Adrenal gland (tissue), 12 donors: Measurements from ENCODE around the gene PPP2R5E. TPM values are rescaled to one million over a fixed set of nuclear protein-coding genes. Genes with fewer than 3 reads are reported as not detected.

Experiments
- DNase-seq, 7 donors: peaks; one replicate each; pipeline ENCODE4 v3.0.0-alpha.2; 2019 to 2020
- H3K27ac ChIP-seq, 5 donors: fragments of 200-600 bp; sonication (generic) in 4 of 5; 1 replicate in 3 of 5; 2 replicates in 2 of 5; pipeline versions ENCODE4 v1.5.1 to v1.8.0; 2016 to 2020; ENCODE audit warnings: mild to moderate bottlenecking in 1 of 5
- H3K27me3 ChIP-seq: fragments of 200-600 bp; 2 replicates; pipeline ENCODE4 v1.8.0; 2021
- H3K36me3 ChIP-seq, 2 donors: fragments of 200-600 bp; replicated peaks in 1 of 2; 1 replicate in 1 of 2; 2 replicates in 1 of 2; pipeline versions ENCODE4 v1.5.1 to v1.8.0; 2018 to 2022
- H3K4me1 ChIP-seq, 2 donors: fragments of 200-600 bp; replicated peaks in 1 of 2; 1 replicate in 1 of 2; 2 replicates in 1 of 2; pipeline versions ENCODE4 v1.5.1 to v1.8.0; 2018 to 2021
- H3K4me3 ChIP-seq, 4 donors: fragments of 200-600 bp; sonication (generic) in 3 of 4; one replicate each; pipeline ENCODE4 v1.5.1; 2016 to 2018
- H3K9me3 ChIP-seq, 3 donors: fragments of 200-600 bp; sonication (generic) in 1 of 3; replicated peaks in 1 of 3; 1 replicate in 2 of 3; 2 replicates in 1 of 3; pipeline versions ENCODE4 v1.5.1 to v1.8.0; 2016 to 2021
- POLR2A ChIP-seq, 2 donors: fragments of 450-650 bp; IDR thresholded peaks; one replicate each; pipeline ENCODE4 v1.6.1; 2017; ENCODE audit warnings: antibody characterized with exemption in 2 of 2, mild to moderate bottlenecking in 2 of 2, moderate library complexity in 1 of 2
- WGBS, 4 donors: extraction: QIAGEN DNeasy Blood & Tissue Kit in 2 of 4; methylation state at CpG; one replicate each; pipeline versions ENCODE4 v1.1.5 to v1.1.7; 2013 to 2017; 5-methylcytosine and 5-hydroxymethylcytosine counted together
- intact Hi-C, 2 donors: fragments of 100-400 bp; cut with DNase I; formaldehyde crosslinking; loops; one replicate each; pipeline versions ENCODE4 v1.14.1 to v1.15.0; 2022 to 2023
- polyA plus RNA-seq, 3 donors: library from polyadenylated mRNA; stranded (reverse); fragments of 200-250 nt in 2 of 3; fragments of 350-450 nt in 1 of 3; fragmentation: Illumina TruSeq in 1 of 3; extraction: RNeasy Lipid Tissue Mini Kit (QIAGEN cat#74804) in 1 of 3; gene quantifications; one replicate each; pipeline ENCODE4 v1.2.3, GENCODE V29; 2013 to 2014
- total RNA-seq, 9 donors: library from RNA; depleted of rRNA in 4 of 9; stranded (reverse); fragments of >200 nt in 4 of 9; fragments of 120-200 nt in 1 of 9; fragmentation: NEBNext Ultra II Directional in 1 of 9; extraction: Animal tissue kit (Norgen Biotek cat#: 25700) in 1 of 9; gene quantifications; one replicate each; pipeline versions ENCODE4 v1.1.0 to v1.2.4, GENCODE V29; 2013 to 2023
- TF ChIP-seq, protein P1 (sequence below), 6 experiments: fragments of 450-650 bp in 4 of 6; fragments of 200-600 bp in 2 of 6; sonication (generic) in 1 of 6; IDR thresholded peaks; 1 replicate in 5 of 6; 2 replicates in 1 of 6; pipeline versions ENCODE4 v1.5.1 to v1.8.0; 2016 to 2021; ENCODE audit warnings: antibody characterized with exemption in 6 of 6, mild to moderate bottlenecking in 2 of 6, moderate library complexity in 1 of 6
- donor health status: healthy with polysubstance abuse.
- donor health status: Bipolar disorder and iron deficiency.
- donor health status: DM: yes; HTN: yes; CAD: no.
- donor health status: DM: no; HTN: no; CAD: no.
- donor health status: DM: no; HTN: no; CAD: no.
- donor health status: DM: yes; HTN: yes; CAD: no.

Gene PPP2R5E
- total and polyA plus RNA-seq, 12 donors: 5.7 to 46.5 (median 23.9) TPM

DNA sequence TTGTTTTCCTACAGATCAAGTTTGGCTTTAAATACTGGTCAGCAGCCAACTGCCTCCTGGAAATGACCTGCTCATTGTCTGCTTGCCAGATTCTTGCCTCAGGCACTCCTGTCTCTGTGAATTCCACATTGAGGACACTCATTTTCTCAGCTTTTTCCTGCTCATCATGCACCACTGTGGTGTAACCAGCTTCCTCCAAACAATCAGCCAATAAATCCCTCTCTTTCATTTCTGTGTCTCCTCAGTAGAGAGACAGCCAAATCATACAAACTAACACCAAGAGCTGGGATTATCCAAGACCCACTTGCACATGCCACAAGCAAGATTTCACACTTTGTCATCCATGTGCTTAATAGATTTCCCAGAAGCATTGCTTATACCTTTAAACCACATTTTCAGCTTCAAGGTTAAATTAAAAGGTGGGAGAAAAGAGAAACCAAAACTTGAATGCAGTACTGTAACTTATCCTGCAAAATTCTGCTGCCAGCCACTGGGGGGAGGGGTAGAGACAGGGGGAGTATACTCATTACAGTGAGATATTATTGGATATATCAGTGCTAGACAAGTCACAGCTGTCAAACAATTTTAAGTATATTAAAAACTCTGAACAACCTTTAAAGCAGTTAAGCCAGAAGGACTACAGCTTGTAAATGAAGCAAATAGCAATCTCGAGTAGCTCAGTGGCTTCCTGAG is 105.0 kb downstream of the PPP2R5E start:
- peak overlapping the region in 1 of 4 donors; percentile 45 for H3K4me3 ChIP-seq
- DNase-seq: peak; percentile 66 to 95 (median 88)
- H3K9me3 ChIP-seq: no peaks in the 10 kb centered on the region
- peaks cover 39 to 48% of the 10 kb centered on the region in 2 donors for H3K4me1 ChIP-seq
- TF ChIP-seq, protein P1, sequence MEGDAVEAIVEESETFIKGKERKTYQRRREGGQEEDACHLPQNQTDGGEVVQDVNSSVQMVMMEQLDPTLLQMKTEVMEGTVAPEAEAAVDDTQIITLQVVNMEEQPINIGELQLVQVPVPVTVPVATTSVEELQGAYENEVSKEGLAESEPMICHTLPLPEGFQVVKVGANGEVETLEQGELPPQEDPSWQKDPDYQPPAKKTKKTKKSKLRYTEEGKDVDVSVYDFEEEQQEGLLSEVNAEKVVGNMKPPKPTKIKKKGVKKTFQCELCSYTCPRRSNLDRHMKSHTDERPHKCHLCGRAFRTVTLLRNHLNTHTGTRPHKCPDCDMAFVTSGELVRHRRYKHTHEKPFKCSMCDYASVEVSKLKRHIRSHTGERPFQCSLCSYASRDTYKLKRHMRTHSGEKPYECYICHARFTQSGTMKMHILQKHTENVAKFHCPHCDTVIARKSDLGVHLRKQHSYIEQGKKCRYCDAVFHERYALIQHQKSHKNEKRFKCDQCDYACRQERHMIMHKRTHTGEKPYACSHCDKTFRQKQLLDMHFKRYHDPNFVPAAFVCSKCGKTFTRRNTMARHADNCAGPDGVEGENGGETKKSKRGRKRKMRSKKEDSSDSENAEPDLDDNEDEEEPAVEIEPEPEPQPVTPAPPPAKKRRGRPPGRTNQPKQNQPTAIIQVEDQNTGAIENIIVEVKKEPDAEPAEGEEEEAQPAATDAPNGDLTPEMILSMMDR (IDR thresholded peaks at IDR 0.05): peak in 5 of 6 experiments; percentile 18 to 38 (median 23)
- no peak for TF ChIP-seq POLR2A (IDR thresholded peaks at IDR 0.05)
- intact Hi-C loops: no loop called here
- no peaks in the 10 kb centered on the region for H3K27me3 ChIP-seq
- H3K36me3 ChIP-seq: no peaks in the 10 kb centered on the region
- peak overlapping the region; percentile 53 to 88 (median 72) for H3K27ac ChIP-seq
- 44 to 69% (median 54%) methylated on average over 1 of the region's 1 CpG for WGBS, 4 donors

DNA sequence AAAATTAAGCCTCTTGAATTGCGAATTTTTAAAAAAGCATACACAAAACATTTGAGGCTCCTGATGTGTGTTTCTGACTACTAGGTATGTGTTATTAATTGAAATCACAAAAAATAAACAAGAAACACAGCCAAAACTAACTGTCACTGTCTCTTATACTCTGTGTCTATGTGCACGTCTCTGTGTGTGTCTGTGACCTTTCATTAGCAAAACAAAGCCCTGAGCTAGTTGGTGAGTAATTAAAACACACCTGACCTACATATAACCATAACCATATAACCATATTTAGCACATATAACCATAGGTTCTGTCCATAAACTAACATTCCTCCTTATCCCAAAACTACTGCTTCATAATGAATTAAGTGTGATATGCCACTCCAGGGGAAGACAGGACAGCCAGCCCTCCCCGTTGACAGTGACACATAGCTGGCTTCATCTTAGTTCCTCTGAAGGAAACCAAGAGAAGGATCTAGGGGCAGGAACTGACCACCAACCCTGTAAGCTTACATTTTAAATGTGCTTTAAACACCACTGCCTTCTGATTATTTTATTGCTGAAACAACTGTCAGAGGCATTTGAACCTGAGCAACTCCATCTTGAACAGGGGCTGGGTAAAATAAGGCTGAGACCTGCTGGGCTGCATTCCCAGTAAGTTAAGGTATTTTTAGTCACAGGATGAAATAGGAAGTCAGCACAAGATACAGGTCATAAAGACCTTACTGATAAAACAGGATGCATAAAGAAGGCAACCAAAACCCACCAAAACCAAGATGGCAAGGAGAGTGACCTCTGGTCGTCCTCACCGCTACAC is 106.7 kb downstream of the PPP2R5E start:
- peaks cover 39 to 59% of the 10 kb centered on the region in 2 donors for H3K4me1 ChIP-seq
- no peak for TF ChIP-seq POLR2A (IDR thresholded peaks at IDR 0.05)
- TF ChIP-seq, protein P1 (IDR thresholded peaks at IDR 0.05): no peak
- peak in 1 of 7 donors; percentile 12 for DNase-seq
- H3K9me3 ChIP-seq: no peaks in the 10 kb centered on the region
- H3K36me3 ChIP-seq: no peaks in the 10 kb centered on the region
- peak overlapping the region in 4 of 5 donors; percentile 53 to 88 (median 70) for H3K27ac ChIP-seq
- H3K4me3 ChIP-seq: no peak overlapping the region
- 61 to 66% (median 65%) methylated on average over 5 of the region's 5 CpGs for WGBS, 4 donors
- no peaks in the 10 kb centered on the region for H3K27me3 ChIP-seq
- intact Hi-C loops: no loop called here

DNA sequence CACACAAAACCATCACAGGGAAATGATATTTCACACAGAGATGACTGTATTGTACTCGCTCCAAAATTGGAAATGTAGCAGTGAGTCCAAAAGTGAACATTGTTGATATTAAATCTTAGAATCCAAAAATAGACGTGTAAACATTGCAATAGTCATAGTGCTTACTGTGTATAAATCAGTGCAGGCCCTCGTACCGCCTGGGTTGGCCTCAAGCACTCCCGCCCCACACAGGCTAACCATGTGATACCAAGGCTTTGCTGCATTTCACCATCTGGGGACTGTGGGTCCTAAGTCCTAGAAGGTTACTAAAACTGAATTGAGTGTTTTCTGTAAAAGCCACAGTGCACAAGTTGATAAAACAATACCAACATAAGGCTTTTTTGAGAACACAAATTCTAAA is 107.3 kb downstream of the PPP2R5E start:
- TF ChIP-seq POLR2A (IDR thresholded peaks at IDR 0.05): no peak
- TF ChIP-seq, protein P1 (IDR thresholded peaks at IDR 0.05): no peak
- Histone ChIP-seq H3K36me3 (no peaks in the 10 kb centered on the region), H3K4me1 (peaks cover 39 to 64% of the 10 kb centered on the region in 2 donors), H3K4me3 (peak overlapping the region in 1 of 4 donors; percentile 24), H3K9me3 (no peaks in the 10 kb centered on the region), H3K27ac (peak overlapping the region in 3 of 5 donors; percentile 53 to 88 (median 74)), H3K27me3 (no peaks in the 10 kb centered on the region)
- 8 to 31% (median 25%) methylated on average over 4 to 5 of the region's 5 CpGs for WGBS, 4 donors
- DNase-seq: peak; percentile 46 to 91 (median 87)
- intact Hi-C loops: no loop called here

DNA sequence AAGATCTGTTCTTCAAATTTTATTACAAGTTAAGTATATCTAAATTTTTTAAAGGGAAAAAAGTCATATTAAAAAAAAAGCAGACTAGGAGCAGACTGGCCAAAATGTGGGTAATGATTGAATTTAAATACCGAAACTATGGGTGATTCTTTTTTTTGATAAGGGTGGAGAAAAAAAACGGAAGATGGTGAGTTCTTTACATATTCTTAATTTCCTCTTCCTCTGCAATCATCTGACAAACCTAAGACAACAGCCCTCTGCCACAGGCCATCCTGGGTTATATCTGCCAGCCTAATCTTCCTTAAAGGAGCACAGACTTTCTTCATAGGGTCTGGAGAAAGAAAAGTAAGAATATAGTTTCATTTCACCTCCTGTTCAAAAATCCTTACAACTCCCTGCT is 108.0 kb downstream of the PPP2R5E start:
- H3K27ac ChIP-seq: peak overlapping the region in 3 of 5 donors; percentile 53 to 88 (median 74)
- H3K27me3 ChIP-seq: no peaks in the 10 kb centered on the region
- no peaks in the 10 kb centered on the region for H3K36me3 ChIP-seq
- TF ChIP-seq, protein P1 (IDR thresholded peaks at IDR 0.05): no peak
- no peak for TF ChIP-seq POLR2A (IDR thresholded peaks at IDR 0.05)
- intact Hi-C loops: no loop called here
- H3K4me3 ChIP-seq: peak overlapping the region in 1 of 4 donors; percentile 24
- DNase-seq: no peak
- WGBS, 4 donors: 54 to 64% (median 61%) methylated on average over 2 of the region's 2 CpGs
- H3K9me3 ChIP-seq: no peaks in the 10 kb centered on the region
- peaks cover 39 to 64% of the 10 kb centered on the region in 2 donors for H3K4me1 ChIP-seq
